Psoas muscle (tissue), 8 donors: ENCODE results near the gene DNPEP. TPM values are rescaled to one million over a fixed set of nuclear protein-coding genes. Genes with fewer than 3 reads are reported as not detected.

Experiments used
- ATAC-seq, 4 donors: fragments of 200-7000 bp; cut with Tn5 transposase; one replicate each; pipeline ENCODE4 v1.9.1; 2020; ENCODE audit warnings: moderate library complexity in 3 of 4, mild to moderate bottlenecking in 2 of 4
- DNase-seq, 2 donors: peaks; one replicate each; pipeline ENCODE4 v3.0.0-alpha.2; 2020
- H3K27ac ChIP-seq: fragments of 200-600 bp; one replicate; pipeline ENCODE4 v1.8.0; 2022
- H3K27me3 ChIP-seq, 3 donors: fragments of 200-600 bp in 1 of 3; one replicate each; pipeline versions ENCODE4 v1.6.1 to v1.8.0; 2013 to 2022; ENCODE audit warnings: low read length in 2 of 3, mild to moderate bottlenecking in 2 of 3, moderate library complexity in 1 of 3; ENCODE audit not compliant: insufficient read depth in 3 of 3
- H3K36me3 ChIP-seq, 2 donors: fragments of 200-600 bp in 1 of 2; one replicate each; pipeline versions ENCODE4 v1.6.1 to v1.8.0; 2013 to 2022; ENCODE audit warnings: low read depth in 1 of 2, mild to moderate bottlenecking in 1 of 2, moderate library complexity in 1 of 2; ENCODE audit not compliant: insufficient read depth in 1 of 2
- H3K4me1 ChIP-seq: fragments of 200-600 bp; one replicate; pipeline ENCODE4 v1.8.0; 2022
- H3K4me3 ChIP-seq: fragments of 200-600 bp; one replicate; pipeline ENCODE4 v1.8.0; 2022; ENCODE audit warnings: mild to moderate bottlenecking
- H3K9me3 ChIP-seq: fragments of 200-600 bp; one replicate; pipeline ENCODE4 v1.8.0; 2022
- WGBS, 3 donors: extraction: QIAGEN DNeasy Blood & Tissue Kit; methylation state at CpG; one replicate each; pipeline versions ENCODE4 v1.1.6 to v1.1.7; 2013; 5-methylcytosine and 5-hydroxymethylcytosine counted together
- intact Hi-C, 2 donors: fragments of 100-400 bp; cut with DNase I; formaldehyde crosslinking; loops; one replicate each; pipeline versions ENCODE4 v1.11.0 to v1.14.2; 2022
- polyA plus RNA-seq, 3 donors: library from polyadenylated mRNA; stranded (reverse); fragments of 200-250 nt; gene quantifications; one replicate each; pipeline ENCODE4 v1.2.3, GENCODE V29; 2013
- total RNA-seq, 4 donors: library from RNA; stranded (reverse); fragmentation: NEBNext Ultra II Directional in 2 of 4; extraction: Animal tissue kit (Norgen Biotek cat#: 25700) in 2 of 4; gene quantifications; one replicate each; pipeline versions ENCODE4 v1.2.1 to v1.2.4, GENCODE V29; 2021 to 2023
- TF ChIP-seq, protein P1 (sequence below): fragments of 200-600 bp; IDR thresholded peaks from one replicate; pipeline ENCODE4 v1.8.0; 2022; ENCODE audit warnings: antibody characterized with exemption
- donor health status: healthy with polysubstance abuse.
- donor health status: DM: no; HTN: no; CAD: no; lungs with moderate emphysema.
- donor health status: Bipolar disorder and iron deficiency.
- donor health status: healthy.
- donor health status: DM: yes; HTN: yes; CAD: no.
- donor health status: DM: no; HTN: no; CAD: no.
- donor health status: DM: no; HTN: no; CAD: no.
- donor health status: DM: yes; HTN: yes; CAD: no.

DNPEP gene
- total and polyA plus RNA-seq, 7 donors, result 46.7 to 93.1 (median 65.4) TPM

DNA sequence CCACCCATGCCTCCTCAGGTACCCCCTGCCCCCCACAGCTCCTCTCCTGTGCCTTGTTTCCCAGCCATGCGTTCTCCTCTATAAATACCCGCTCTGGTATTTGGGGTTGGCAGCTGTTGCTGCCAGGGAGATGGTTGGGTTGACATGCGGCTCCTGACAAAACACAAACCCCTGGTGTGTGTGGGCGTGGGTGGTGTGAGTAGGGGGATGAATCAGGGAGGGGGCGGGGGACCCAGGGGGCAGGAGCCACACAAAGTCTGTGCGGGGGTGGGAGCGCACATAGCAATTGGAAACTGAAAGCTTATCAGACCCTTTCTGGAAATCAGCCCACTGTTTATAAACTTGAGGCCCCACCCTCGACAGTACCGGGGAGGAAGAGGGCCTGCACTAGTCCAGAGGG is 29.7 kb upstream of the DNPEP start:
- DNase-seq, result peak; percentile 72 to 80
- Histone ChIP-seq H3K4me3 (peak overlapping the region; percentile 93), H3K27me3 (no peaks in the 10 kb centered on the region), H3K9me3 (no peaks in the 10 kb centered on the region), H3K27ac (peak overlapping the region; percentile 99), H3K36me3 (peaks cover 0 to 34% of the 10 kb centered on the region in 2 donors), H3K4me1 (peaks cover 31% of the 10 kb centered on the region)
- TF ChIP-seq, protein P1, sequence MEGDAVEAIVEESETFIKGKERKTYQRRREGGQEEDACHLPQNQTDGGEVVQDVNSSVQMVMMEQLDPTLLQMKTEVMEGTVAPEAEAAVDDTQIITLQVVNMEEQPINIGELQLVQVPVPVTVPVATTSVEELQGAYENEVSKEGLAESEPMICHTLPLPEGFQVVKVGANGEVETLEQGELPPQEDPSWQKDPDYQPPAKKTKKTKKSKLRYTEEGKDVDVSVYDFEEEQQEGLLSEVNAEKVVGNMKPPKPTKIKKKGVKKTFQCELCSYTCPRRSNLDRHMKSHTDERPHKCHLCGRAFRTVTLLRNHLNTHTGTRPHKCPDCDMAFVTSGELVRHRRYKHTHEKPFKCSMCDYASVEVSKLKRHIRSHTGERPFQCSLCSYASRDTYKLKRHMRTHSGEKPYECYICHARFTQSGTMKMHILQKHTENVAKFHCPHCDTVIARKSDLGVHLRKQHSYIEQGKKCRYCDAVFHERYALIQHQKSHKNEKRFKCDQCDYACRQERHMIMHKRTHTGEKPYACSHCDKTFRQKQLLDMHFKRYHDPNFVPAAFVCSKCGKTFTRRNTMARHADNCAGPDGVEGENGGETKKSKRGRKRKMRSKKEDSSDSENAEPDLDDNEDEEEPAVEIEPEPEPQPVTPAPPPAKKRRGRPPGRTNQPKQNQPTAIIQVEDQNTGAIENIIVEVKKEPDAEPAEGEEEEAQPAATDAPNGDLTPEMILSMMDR, result no peak
- WGBS, 3 donors, result 21 to 42% (median 21%) methylated on average over 9 of the region's 9 CpGs
- peak; percentile 59 to 69 (median 62) for ATAC-seq
- intact Hi-C loops, result no loop called here

DNA sequence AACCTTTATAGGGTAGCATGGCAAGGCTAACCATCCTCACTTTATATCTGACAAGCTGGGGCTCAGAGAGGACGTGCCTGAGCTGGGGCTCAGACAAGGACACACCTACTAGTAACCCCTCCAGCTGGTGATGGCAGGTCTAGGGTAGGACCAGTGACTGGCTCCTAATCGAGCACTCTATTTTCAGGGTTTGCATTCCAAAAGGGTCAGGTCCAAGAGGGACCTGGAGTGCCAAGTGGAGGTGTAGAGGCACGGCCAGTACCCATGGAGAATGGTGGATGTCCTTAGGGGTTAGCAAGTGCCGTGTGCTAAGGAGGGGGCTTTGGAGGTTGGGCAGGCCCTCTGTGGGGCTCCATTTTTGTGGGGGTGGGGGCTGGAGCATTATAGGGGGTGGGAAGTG is 29.2 kb upstream of the DNPEP start:
- TF ChIP-seq, protein P1, result no peak
- ATAC-seq (peak in 3 of 4 donors; percentile 0 to 16 (median 0)), DNase-seq (no peak)
- no peaks in the 10 kb centered on the region for H3K27me3 ChIP-seq
- peaks cover 0 to 30% of the 10 kb centered on the region in 2 donors for H3K36me3 ChIP-seq
- no peaks in the 10 kb centered on the region for H3K9me3 ChIP-seq
- WGBS, 3 donors, result 16 to 47% (median 30%) methylated on average over 4 of the region's 4 CpGs
- H3K27ac ChIP-seq, result peak overlapping the region; percentile 99
- H3K4me1 ChIP-seq, result peaks cover 31% of the 10 kb centered on the region
- H3K4me3 ChIP-seq, result peak overlapping the region; percentile 24
- intact Hi-C loops, result no loop called here

DNA sequence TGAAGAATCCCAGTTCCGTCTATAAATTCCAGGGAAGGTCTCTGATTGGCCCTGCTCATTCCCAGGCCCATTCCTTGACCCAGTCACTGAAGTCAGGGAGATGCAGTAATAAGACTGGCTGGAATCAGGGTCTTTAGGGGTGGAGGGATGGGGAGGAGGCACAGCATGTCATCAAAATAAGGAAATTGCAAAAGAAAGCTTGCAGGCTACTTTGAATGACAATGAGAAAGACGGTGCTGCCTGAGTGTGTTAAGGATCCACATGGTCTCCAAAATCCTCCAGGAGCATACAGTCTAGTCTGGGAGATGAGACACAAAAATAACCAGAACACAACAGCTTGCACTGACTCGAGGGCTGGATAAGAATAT is 28.5 kb upstream of the DNPEP start:
- intact Hi-C loops, result no loop called here
- WGBS, 3 donors, result 17 to 38% (median 29%) methylated on average over 3 of the region's 3 CpGs

DNA sequence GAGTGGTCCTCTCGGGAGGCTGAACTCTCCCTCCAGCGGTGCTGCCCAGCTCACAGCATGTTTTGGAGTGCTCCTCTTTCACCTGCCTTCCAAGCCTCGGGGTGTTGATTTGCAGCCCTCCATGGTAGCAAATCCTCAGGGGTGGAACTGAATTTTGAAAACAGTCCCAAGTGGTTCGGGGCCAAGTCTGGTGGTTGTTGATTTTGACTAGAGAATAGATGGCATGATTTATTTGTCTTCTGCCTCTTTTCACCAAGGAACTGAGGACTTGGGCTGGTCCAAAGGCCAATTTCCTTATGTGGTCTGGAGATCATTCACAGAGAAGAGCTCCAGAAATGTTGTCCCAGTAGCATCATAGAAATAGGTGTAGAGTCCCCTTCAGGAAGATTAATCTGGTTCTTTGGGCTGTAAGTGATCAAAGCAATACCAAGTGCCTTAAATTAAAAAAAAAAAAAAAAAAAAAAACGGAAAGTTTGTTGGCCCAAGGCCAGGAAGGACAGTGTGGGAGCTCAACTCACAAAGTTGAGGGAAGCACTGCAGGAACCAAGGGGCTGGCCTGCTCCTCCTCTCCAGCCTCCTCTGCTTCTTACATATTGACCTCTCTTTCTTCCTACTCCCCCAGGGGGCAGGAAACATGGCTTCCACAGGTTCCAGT is 28.0 kb upstream of the DNPEP start:
- H3K4me1 ChIP-seq, result peaks cover 31% of the 10 kb centered on the region
- intact Hi-C loops, result no loop called here
- peak overlapping the region; percentile 99 for H3K27ac ChIP-seq
- DNase-seq, result no peak
- TF ChIP-seq, protein P1, result no peak
- no peak for ATAC-seq
- H3K27me3 ChIP-seq, result no peaks in the 10 kb centered on the region
- peaks cover 0 to 17% of the 10 kb centered on the region in 2 donors for H3K36me3 ChIP-seq
- no peak overlapping the region for H3K4me3 ChIP-seq
- H3K9me3 ChIP-seq, result no peaks in the 10 kb centered on the region
- WGBS, 3 donors, result 20 to 32% (median 23%) methylated on average over 5 of the region's 5 CpGs

More for the DNA sequence above, 28.5 kb upstream of the DNPEP start:
- TF ChIP-seq, protein P1, result no peak
- no peaks in the 10 kb centered on the region for H3K27me3 ChIP-seq
- DNase-seq (no peak), ATAC-seq (no peak)
- H3K27ac ChIP-seq, result peak overlapping the region; percentile 99
- no peak overlapping the region for H3K4me3 ChIP-seq
- H3K36me3 ChIP-seq, result peaks cover 0 to 23% of the 10 kb centered on the region in 2 donors
- no peaks in the 10 kb centered on the region for H3K9me3 ChIP-seq
- H3K4me1 ChIP-seq, result peaks cover 31% of the 10 kb centered on the region

DNA sequence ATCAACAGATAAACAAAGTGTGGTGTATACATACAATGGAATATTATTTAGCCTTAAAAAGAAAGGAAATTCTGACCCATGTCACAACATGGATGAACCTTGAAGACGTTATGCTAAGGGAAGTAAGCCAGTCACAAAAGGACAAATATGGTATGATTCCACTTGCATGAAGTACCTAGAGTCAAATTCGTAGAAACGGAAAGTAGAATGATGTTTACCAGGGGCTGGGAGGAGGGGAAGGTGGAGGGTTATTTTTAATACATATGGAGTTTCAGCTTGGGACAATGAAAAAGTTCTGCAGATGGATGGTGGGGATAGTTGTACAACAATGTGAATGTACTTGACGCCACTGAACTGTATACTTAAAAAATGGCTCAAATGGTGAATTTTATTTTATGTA is 27.1 kb upstream of the DNPEP start:
- intact Hi-C loops, result no loop called here
- H3K36me3 ChIP-seq, result peaks cover 0 to 9% of the 10 kb centered on the region in 2 donors
- WGBS, 3 donors, result 35 to 53% (median 41%) methylated on average over 4 of the region's 4 CpGs

More for the DNA sequence above, 27.1 kb upstream of the DNPEP start:
- Histone ChIP-seq H3K9me3 (no peaks in the 10 kb centered on the region), H3K27ac (peak overlapping the region; percentile 99), H3K27me3 (no peaks in the 10 kb centered on the region), H3K4me3 (no peak overlapping the region), H3K4me1 (peaks cover 31% of the 10 kb centered on the region)
- no peak for ATAC-seq
- TF ChIP-seq, protein P1, result no peak
- DNase-seq, result no peak
